Activated T-cell treated with anti-CD3 and anti-CD28 coated beads, Interleukin-2, amount 50 U/mL, for 1 hour (primary cell): ENCODE results near the gene WSCD2.

ENCODE experiments used
- DNase-seq: peaks from one replicate; pipeline ENCODE4 v3.0.0-alpha.2; 2020

WSCD2 gene

DNA sequence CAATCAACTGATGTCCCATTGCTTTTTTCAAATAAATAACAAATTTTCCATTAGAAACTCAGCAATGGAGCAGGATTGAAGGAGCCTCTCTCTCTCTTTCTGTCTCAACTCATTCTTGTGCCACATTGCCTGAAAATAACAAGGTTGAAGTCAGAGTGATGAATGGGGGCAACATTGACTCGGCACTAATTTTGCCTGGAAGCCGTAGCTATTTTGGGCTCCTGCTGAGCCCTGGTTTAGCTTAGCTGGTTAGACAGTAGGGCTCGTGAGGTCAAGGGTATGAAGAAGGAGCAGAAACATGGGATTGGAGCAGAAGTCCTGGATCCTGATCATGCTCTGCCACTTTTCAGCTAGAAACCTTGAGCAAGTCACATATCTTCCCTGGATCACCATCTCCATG lies 38.9 kb downstream of the WSCD2 start:
- DNase-seq: no peak

DNA sequence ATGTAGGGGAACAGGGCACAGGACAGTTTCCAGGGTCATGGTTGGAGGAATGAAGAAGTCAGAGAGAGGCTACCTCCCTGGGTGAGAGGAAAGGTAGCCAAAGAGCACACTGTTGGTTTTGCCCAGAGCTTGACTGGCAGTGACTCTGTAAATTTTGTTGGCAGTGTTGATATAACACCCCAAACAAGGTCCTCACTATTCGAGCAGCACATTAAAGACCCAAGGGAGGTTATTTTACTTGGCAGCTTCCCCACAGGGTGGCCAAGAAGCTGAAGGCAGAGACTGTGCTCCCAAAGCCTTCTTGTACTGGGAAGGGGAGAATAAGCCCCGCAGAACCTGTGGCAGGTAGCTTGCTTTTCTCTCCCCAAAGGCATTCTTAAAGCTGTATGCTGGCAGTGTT lies 40.6 kb downstream of the WSCD2 start:
- DNase-seq: no peak

DNA sequence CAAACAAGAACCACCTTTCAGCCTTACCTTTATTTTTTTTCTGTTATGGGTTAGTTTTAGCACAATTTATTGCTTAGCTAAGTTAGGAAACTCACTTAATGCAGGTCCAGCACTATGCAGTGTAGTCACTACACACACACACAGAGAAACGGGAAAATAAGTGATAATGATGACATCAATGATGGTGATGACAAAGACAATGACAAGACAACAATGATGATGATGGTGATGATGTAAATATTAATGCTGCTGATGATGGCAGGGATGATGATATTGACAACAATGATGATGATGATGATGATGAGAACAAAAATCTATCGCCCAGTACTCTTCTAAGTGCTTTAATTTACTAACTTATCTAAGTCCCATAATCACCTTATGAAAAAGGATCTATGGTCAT lies 41.1 kb downstream of the WSCD2 start:
- DNase-seq: no peak

GRCh38 chr12:108172033-108172432 lies 42.9 kb downstream of the WSCD2 start:
- no peak for DNase-seq

DNA sequence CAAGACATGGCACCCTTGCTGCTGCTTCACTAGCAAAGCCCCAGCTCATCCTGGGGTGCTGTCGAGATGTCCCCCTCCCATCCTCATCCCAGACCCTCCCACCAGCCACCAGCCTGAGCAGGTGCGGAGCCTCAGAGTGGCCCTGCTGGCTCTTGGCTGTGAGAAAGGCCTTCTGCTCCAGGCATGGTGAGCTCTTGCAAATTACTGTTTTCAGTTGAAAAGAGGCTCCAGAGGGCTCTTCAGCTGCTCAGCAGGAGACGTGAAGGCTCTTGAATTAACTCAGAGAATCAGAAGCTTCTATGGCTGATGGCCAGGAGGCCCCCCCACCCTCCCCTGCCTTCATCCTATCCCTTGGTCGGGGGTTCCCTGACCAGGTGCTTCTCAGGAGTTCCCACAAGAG lies 44.1 kb downstream of the WSCD2 start:
- DNase-seq: no peak

DNA sequence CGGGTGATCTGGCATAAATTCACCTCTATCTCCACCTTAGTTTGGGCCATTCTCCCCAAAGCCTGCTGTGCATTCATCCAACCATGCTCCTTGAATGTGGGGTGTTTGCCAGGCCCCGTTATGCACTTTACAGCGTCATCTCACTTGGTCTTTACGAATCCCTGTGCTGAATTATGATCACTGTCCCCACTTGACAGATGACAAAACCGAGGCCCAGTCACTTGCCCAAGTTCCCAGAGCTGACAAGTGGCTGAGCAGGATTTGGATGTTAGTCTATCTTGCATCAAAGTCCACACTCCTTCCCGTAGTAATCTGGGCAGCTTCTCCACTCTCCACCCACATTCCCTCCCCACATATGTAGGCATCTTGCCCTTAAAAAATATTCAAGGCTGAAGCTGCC lies 44.8 kb downstream of the WSCD2 start:
- DNase-seq: no peak

GRCh38 chr12:108174641-108175040 lies 45.6 kb downstream of the WSCD2 start:
- DNase-seq: no peak

DNA sequence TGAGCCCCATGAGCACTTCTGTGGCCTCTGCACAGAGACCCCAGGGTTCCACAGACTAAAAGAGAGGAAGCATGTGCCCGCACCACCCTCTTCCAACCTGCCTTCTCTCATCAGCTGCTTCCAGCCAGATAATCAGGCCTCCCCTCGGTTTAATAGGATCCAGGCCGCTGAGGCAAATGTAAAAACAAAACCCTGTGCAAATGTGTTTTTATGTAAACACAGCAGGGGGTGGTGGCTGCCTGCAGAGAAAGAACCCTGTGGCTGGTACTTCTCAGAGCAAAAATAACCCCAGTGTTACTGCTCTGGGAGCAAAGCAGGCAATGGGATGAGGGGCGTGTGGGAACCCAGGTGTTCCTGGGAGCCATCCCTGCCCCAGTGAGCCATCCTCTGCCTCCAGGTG lies 46.2 kb downstream of the WSCD2 start:
- no peak for DNase-seq

GRCh38 chr12:108176292-108176691 lies 47.2 kb downstream of the WSCD2 start:
- DNase-seq: no peak

GRCh38 chr12:108177131-108177530 lies 48.0 kb downstream of the WSCD2 start:
- no peak for DNase-seq

DNA sequence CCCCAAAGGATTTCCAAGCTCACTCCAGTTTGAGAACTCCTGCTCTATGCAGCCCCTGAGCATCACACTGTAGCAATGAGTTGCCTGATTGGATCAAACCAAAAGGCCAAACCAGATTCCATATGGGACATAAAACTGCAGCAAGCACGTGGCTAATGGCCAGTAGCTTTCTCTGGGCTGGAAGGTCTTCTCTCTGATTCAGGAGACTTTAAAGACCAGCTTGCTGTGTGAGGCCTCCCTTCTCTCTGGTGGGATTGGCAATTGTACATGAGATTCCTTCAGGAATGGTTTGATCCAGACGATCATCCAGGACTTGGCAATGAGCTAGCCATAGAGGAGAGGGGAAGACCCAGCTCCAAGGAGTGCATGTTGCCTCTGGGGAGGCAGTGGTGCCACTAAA lies 50.2 kb downstream of the WSCD2 start:
- no peak for DNase-seq

GRCh38 chr12:108180255-108181094 lies 51.4 kb downstream of the WSCD2 start:
- no peak for DNase-seq

DNA sequence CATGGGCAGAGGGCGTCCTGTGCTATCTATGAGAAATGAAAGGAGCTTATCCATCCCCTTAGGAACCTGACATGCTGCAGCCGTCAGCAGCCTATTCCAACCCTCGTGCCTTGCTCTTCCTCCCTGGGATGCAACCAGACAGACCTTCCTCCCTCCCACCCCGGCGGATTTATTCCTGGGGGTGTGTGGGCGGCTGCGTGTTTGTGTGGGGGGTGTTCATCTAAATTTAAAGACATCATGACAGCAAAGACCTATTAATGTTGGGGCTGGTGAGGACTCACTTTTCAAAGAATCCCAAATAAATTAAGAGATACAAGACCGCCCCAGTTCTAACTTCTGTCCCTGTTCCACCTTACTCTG lies 52.0 kb downstream of the WSCD2 start:
- no peak for DNase-seq

GRCh38 chr12:108182096-108182495 lies 53.0 kb downstream of the WSCD2 start:
- no peak for DNase-seq

DNA sequence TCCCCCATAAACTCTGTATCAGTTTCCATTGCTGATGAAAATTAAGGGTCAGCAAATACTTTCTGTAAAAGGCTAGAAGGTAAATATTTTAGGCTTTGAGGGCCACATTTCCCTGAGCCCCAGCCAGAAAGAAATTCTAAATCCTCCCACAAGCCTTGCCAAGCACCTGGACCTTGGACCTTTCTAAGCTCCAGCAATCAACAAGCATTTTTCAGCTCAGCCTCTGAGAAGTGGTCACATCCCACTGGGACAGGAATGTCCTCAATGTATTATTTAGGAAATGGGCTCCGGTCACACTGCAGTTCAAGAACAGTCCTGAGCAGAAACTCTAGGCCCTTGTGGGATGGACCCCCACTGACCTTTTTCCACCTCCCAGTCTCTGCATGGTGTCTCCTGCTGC lies 55.9 kb downstream of the WSCD2 start:
- no peak for DNase-seq

DNA sequence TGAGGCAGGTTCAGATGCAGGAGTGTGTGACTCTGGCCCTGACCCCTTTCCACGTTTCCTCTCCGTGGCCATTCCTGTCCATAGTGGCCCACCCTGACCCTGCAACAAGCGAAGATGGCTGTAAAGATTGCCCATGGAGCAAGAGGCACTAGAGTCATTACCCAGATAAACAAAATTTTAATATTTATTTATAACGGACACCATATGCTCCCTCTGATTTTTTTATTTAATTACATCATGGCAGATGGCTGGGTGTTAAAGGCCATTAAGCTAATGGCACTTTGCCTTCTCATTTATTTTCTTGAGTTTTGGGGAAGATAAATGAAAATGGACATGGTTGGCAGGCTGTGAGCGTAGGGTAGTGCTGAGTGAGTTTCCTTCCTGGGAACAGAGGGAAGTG lies 58.7 kb downstream of the WSCD2 start:
- no peak for DNase-seq

DNA sequence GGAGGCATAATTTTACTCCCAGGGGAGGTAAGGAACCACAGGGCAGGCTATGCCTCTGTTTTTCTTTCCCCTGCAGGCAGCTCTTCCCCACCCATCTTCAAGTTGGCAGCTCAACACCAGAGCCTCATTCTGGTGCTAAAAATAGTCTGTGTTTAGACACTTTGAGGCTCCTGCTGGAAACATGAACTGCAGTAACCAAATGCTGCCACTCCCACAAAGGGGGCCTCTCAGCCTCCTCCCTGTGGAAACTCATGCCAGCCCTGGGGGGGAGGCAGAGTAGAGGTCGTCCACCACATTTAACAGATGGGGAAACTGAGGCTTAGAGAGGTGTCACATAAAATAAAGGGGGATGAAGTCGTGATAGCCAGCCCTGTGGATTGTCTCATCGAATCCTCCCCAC lies 61.4 kb downstream of the WSCD2 start:
- no peak for DNase-seq

GRCh38 chr12:108191086-108191485 lies 62.0 kb downstream of the WSCD2 start:
- no peak for DNase-seq

DNA sequence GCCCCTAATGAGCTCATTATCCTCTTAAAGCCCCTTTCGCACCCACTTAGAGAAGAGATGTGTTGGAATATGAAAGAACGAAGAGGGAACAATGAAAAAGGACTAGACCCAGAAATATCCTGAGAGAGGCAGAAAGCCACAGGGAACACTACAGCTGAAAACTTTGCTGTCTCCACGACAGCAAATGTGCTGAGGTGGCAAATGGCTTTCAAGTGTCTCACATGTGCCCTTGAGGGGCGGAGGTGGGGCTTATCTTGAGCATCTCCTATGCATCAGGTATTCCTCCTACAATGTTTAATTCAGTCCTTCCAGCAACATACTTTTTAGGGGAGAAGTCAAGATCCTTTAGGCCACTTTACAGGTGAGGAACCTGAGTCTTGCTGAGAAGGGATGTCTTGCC lies 62.9 kb downstream of the WSCD2 start:
- no peak for DNase-seq

DNA sequence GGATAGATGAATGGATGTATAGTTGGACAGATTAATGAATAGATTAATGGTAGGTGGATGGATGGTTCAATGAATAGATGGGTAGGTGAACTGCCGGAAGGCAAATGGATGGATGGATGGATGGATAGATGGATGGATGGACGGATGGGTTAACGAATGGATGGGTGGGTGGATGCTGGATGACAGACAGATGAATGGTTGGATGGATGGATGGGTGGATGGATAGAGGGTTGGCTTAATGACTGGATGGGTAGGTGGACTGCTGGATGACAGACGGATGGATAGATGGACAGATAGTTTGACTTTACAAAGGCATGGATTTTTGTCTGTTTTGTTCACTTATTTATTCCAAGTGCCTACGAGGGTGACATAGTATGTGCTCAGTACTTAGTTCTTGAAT lies 64.4 kb downstream of the WSCD2 start:
- DNase-seq: no peak

DNA sequence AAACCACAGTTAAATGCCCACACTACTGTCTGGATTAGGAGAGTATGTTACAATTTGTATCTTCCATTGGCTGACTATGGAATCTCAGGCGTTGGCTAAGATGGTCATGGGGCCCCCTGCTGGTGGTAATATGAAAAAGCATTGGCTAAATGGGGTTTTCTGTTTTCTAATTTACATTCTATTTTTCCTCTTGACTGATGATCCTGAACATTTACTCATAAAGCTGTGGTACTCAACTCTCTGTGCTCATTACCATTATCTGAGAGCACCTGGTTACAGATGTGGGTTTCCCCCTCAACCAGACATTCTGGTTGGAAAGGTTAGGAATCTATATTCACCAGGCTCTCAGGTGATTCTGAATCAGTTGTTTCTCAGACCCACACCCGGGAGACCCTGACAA lies 64.8 kb downstream of the WSCD2 start:
- no peak for DNase-seq

GRCh38 chr12:108194585-108194984 lies 65.5 kb downstream of the WSCD2 start:
- DNase-seq: no peak

GRCh38 chr12:108196319-108196718 lies 67.2 kb downstream of the WSCD2 start:
- DNase-seq: no peak

DNA sequence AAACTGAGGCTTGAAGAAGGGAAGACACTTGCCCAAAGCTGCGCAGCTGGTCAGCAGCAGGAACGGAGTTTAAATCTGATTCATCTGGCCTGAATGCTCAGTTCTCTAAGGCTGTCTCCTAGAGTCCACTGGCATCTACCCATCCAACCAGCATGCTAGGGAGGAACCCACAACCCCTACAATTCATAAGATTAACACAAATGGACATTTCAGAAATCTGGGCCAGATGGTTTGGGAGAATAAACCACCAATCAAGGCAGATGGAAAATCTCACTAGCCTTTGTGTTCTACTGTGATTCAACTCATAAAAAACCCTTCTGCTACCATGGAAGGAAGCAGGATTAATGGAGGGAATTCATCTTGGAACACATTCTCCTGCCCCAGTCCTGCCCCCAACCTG lies 67.8 kb downstream of the WSCD2 start:
- no peak for DNase-seq

GRCh38 chr12:108198043-108198442 lies 69.0 kb downstream of the WSCD2 start:
- DNase-seq: no peak
